ENCODE results near the gene ZC3H7B.

Gene ZC3H7B

GRCh38 chr22:41367680-41368542 is 66.6 kb downstream of the ZC3H7B start:
- FAIRE-seq: no peak

GRCh38 chr22:41368543-41369423 is 67.5 kb downstream of the ZC3H7B start:
- no peak for TF ChIP-seq CTCF (IDR thresholded peaks at IDR 0.05; ENCODE audit: insufficient read depth, missing control alignments)
- DNase-seq (ENCODE audit: insufficient read length, low spot score) (no peak), FAIRE-seq (no peak)

More at GRCh38 chr22:41367680-41368542, 66.6 kb downstream of the ZC3H7B start:
- no peak for DNase-seq (ENCODE audit: insufficient read length, low spot score)
- no peak for TF ChIP-seq CTCF (IDR thresholded peaks at IDR 0.05; ENCODE audit: insufficient read depth, missing control alignments)

DNA sequence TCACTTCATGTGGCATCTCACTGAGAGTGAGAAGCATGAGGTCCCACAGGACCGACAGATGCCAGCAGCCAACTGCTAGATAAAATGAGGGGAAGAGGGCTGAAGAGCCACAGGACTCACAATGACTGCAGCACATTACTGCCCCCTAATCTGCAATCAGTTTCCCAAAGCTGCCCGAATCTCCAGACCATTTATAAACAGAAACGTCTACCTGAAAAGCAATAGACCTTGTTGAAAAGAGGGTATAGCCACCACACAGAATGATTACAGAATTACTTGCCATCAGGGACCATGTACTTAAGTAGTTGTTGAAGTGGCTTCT is 68.1 kb downstream of the ZC3H7B start:
- TF ChIP-seq CTCF (IDR thresholded peaks at IDR 0.05; ENCODE audit: insufficient read depth, missing control alignments): peak; percentile 18
- no peak for DNase-seq (ENCODE audit: insufficient read length, low spot score)
- FAIRE-seq: no peak

DNA sequence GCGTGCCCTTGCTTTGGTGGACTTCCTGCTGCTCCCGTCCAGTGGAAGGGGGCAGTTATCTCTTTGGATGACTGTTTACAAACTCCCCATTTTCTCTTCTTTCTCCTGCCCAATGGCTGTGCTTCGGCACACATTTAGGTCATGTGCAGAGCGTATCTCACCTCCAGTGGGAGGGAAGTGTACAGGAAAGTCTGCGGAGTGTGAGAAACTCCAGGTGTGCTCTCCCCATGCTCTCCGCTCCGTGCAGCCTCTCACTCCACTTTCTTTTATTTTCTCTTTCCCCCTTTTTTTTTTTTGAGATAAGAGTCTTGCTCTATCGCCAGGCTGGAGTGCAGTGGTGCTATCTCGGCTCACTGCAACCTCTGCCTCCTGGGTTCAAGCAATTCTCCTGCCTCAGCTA is 68.5 kb downstream of the ZC3H7B start:
- no peak for TF ChIP-seq CTCF (IDR thresholded peaks at IDR 0.05; ENCODE audit: insufficient read depth, missing control alignments)
- DNase-seq (ENCODE audit: insufficient read length, low spot score) (no peak), FAIRE-seq (no peak)

GRCh38 chr22:41377846-41378245 is 76.5 kb downstream of the ZC3H7B start:
- no peak for DNase-seq (ENCODE audit: insufficient read length, low spot score)
- no peak for FAIRE-seq
- TF ChIP-seq CTCF (IDR thresholded peaks at IDR 0.05; ENCODE audit: insufficient read depth, missing control alignments): no peak

- FAIRE-seq (no peak), DNase-seq (ENCODE audit: insufficient read length, low spot score) (no peak)
- no peak for TF ChIP-seq CTCF (IDR thresholded peaks at IDR 0.05; ENCODE audit: insufficient read depth, missing control alignments)
Measured at GRCh38 chr22:41380993-41381328, 79.6 kb downstream of the ZC3H7B start.

All from D721Med (cell line).